DOHH2 (cell line): Measurements from ENCODE around the gene DACT3.

Experiments
- H3F3A ChIP-seq: fragments of 200-600 bp; sonication (generic), shearing (Covaris generic); 2 replicates; pipeline ENCODE4 v1.6.0; 2016; ENCODE audit warnings: antibody characterized with exemption, mild to moderate bottlenecking; ENCODE audit not compliant: control insufficient read depth, insufficient read depth
- H3K27ac ChIP-seq: fragments of 200-600 bp; sonication (generic); 2 replicates; pipeline ENCODE4 v1.5.1; 2014; ENCODE audit warnings: low read depth, mild to moderate bottlenecking, low read length, moderate library complexity
- H3K27me3 ChIP-seq: fragments of 200-600 bp; sonication (generic); 2 replicates; pipeline ENCODE4 v1.6.1; 2014; ENCODE audit warnings: mild to moderate bottlenecking, low read length, mixed read lengths; ENCODE audit not compliant: control insufficient read depth
- H3K36me3 ChIP-seq: fragments of 200-600 bp; sonication (generic); 2 replicates; pipeline ENCODE4 v1.6.1; 2014; ENCODE audit warnings: mild to moderate bottlenecking, low read length, moderate library complexity, mixed read lengths; ENCODE audit not compliant: control insufficient read depth
- H3K4me1 ChIP-seq: fragments of 200-600 bp; sonication (generic); 2 replicates; pipeline ENCODE4 v1.6.1; 2014; ENCODE audit warnings: mild to moderate bottlenecking, low read length, mixed read lengths; ENCODE audit not compliant: control insufficient read depth
- H3K4me2 ChIP-seq: fragments of 200-600 bp; sonication (generic); 2 replicates; pipeline ENCODE4 v1.6.0; 2014; ENCODE audit warnings: mild to moderate bottlenecking, low read length, moderate library complexity
- H3K4me3 ChIP-seq: fragments of 200-600 bp; sonication (generic); 2 replicates; pipeline ENCODE4 v1.5.1; 2014; ENCODE audit warnings: mild to moderate bottlenecking, low read length, mixed read lengths
- H3K79me2 ChIP-seq: fragments of 200-600 bp; sonication (generic); 2 replicates; pipeline ENCODE4 v1.6.1; 2014; ENCODE audit warnings: mild to moderate bottlenecking, low read length, mixed read lengths; ENCODE audit not compliant: control insufficient read depth
- H3K9me2 ChIP-seq: fragments of 200-600 bp; sonication (generic); replicated peaks from 2 replicates; pipeline ENCODE4 v1.6.1; 2014; ENCODE audit warnings: mild to moderate bottlenecking, low read length, mixed read lengths; ENCODE audit not compliant: control insufficient read depth
- H3K9me3 ChIP-seq: fragments of 200-600 bp; sonication (generic); 2 replicates; pipeline ENCODE4 v1.6.1; 2014; ENCODE audit warnings: antibody characterized with exemption, low read length, mixed read lengths; ENCODE audit not compliant: control insufficient read depth, insufficient read depth
- H4K20me1 ChIP-seq: fragments of 200-600 bp; sonication (generic); 2 replicates; pipeline ENCODE4 v1.6.0; 2014; ENCODE audit warnings: low read depth, mild to moderate bottlenecking, antibody characterized with exemption, low read length, moderate library complexity; ENCODE audit not compliant: control insufficient read depth, insufficient read depth
- EZH2phosphoT487 ChIP-seq: fragments of 200-600 bp; sonication (generic); IDR thresholded peaks from 2 replicates; pipeline ENCODE4 v1.6.1; 2017; ENCODE audit warnings: borderline replicate concordance, mild to moderate bottlenecking, antibody characterized with exemption, low read length, moderate library complexity, mixed read lengths
- TF ChIP-seq, protein P1 (sequence below): fragments of 200-600 bp; sonication (generic); IDR thresholded peaks from one replicate; pipeline ENCODE4 v1.5.1; 2014; ENCODE audit warnings: antibody characterized with exemption, mild to moderate bottlenecking, low read depth, low read length; ENCODE audit not compliant: poor library complexity, severe bottlenecking

Gene DACT3

DNA sequence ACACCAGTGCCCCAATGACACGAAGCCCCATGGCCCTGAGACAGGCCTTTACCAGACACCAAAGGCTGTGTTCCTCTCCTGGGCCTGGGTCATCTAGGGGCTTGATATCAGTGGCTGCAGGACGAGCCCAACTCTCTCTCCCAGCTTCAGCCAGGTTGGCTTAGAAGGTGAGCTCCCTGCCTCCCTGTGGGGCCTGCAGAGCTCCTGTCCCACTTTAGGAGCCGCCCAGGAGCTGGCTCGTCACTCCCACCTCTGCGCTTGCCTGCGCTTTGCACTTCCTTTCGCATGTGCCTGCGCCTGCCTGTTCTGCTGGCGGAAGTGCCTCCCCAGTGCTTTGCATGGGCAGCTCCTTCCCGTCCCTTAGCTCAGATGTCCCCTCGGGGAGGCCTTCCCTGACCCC lies 55.0 kb downstream of the DACT3 start:
- Histone ChIP-seq H4K20me1 (peaks cover 21% of the 10 kb centered on the region), H3K4me3 (no peak overlapping the region), H3K4me1 (peaks cover 22% of the 10 kb centered on the region), H3K27me3 (no peaks in the 10 kb centered on the region), H3K9me3 (no peaks in the 10 kb centered on the region), H3K36me3 (peaks cover 90% of the 10 kb centered on the region), H3K4me2 (no peak overlapping the region), H3K79me2 (peaks cover 48% of the 10 kb centered on the region), H3K27ac (no peak overlapping the region), H3K9me2 (no peaks in the 10 kb centered on the region), H3F3A (peaks cover 3% of the 10 kb centered on the region; the same call in 1 of the 2 replicates)
- TF ChIP-seq, protein P1, sequence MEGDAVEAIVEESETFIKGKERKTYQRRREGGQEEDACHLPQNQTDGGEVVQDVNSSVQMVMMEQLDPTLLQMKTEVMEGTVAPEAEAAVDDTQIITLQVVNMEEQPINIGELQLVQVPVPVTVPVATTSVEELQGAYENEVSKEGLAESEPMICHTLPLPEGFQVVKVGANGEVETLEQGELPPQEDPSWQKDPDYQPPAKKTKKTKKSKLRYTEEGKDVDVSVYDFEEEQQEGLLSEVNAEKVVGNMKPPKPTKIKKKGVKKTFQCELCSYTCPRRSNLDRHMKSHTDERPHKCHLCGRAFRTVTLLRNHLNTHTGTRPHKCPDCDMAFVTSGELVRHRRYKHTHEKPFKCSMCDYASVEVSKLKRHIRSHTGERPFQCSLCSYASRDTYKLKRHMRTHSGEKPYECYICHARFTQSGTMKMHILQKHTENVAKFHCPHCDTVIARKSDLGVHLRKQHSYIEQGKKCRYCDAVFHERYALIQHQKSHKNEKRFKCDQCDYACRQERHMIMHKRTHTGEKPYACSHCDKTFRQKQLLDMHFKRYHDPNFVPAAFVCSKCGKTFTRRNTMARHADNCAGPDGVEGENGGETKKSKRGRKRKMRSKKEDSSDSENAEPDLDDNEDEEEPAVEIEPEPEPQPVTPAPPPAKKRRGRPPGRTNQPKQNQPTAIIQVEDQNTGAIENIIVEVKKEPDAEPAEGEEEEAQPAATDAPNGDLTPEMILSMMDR = no peak
- TF ChIP-seq EZH2phosphoT487 = no peak

DNA sequence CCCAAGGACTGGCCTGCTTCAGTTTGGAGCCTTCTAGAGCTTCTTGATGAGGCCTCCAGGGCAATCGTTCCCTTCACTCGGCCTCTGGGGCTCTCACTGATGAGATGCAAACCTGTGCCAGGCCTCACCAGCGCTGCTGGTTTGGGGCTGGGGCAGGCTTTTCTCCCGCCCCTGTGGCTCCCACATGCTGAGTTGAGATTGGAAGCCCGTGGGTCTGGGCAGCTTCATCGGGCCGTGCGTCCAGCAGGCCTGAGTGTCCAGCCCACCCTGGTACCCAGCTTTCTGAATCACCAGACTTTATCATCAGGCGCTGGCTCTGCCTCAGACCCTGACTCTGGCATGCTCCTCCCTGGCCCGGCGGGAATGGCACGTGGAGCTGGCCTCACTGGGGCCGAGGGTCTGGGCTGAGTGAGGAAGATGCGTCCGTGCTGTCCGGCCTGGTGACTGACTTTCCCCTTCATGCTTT lies 55.6 kb downstream of the DACT3 start:
- TF ChIP-seq, protein P1 = no peak
- TF ChIP-seq EZH2phosphoT487 = no peak
- Histone ChIP-seq H3K9me2 (no peaks in the 10 kb centered on the region), H3K27me3 (no peaks in the 10 kb centered on the region), H4K20me1 (peaks cover 21% of the 10 kb centered on the region), H3K36me3 (peaks cover 84% of the 10 kb centered on the region), H3K27ac (no peak overlapping the region), H3K4me3 (no peak overlapping the region), H3K4me2 (no peak overlapping the region), H3K79me2 (peaks cover 48% of the 10 kb centered on the region), H3K9me3 (no peaks in the 10 kb centered on the region), H3F3A (no peaks in the 10 kb centered on the region), H3K4me1 (peaks cover 18% of the 10 kb centered on the region)

DNA sequence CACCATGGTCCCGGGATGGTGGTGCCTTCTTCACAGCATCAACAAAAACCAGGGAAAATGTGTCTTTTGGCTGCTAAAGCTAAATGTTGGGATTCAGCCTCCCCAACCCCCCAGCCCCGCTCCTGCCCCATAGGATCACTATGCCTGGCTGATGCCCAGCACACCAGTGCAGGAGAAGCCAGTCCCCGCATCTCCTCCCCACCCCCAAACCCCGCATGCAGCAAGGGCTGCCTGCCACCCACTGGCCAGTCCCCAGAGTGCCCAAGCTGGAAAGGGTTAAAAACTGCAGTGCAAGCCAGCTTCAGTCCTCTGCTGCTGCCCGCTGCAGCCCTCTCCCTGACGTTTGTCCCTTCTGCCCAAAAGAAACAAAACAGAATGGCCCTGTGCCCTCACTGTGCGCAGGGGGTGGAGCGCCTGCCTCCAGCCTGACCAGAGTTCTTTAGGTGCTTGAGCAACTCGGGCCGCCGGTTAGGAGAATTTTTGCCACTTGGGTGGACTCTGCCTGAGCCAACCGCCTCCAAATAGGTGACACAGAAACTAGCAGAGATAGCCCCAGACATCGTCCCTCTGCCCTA lies 56.1 kb downstream of the DACT3 start:
- no peak overlapping the region for H3K4me2 ChIP-seq
- peaks cover 81% of the 10 kb centered on the region for H3K36me3 ChIP-seq
- peaks cover 21% of the 10 kb centered on the region for H4K20me1 ChIP-seq

More for the DNA sequence above, 56.1 kb downstream of the DACT3 start:
- peaks cover 48% of the 10 kb centered on the region for H3K79me2 ChIP-seq
- H3K4me3 ChIP-seq = no peak overlapping the region
- no peaks in the 10 kb centered on the region for H3F3A ChIP-seq
- TF ChIP-seq, protein P1 = no peak
- no peak for TF ChIP-seq EZH2phosphoT487
- no peaks in the 10 kb centered on the region for H3K9me2 ChIP-seq
- no peaks in the 10 kb centered on the region for H3K9me3 ChIP-seq
- no peaks in the 10 kb centered on the region for H3K27me3 ChIP-seq
- H3K27ac ChIP-seq = no peak overlapping the region
- H3K4me1 ChIP-seq = peaks cover 23% of the 10 kb centered on the region
